K562 (cell line): ENCODE measurements around the gene LPCAT1. TPM values are rescaled to one million over a fixed set of nuclear protein-coding genes. Genes with fewer than 3 reads are reported as not detected.
A peak's percentile ranks its signal among the peaks of the same experiment; 100 is the strongest.

Source experiments
- C11orf30 ChIP-seq: fragments of 450-650 bp; IDR thresholded peaks from 2 replicates; pipeline ENCODE4 v1.6.1; 2016; ENCODE audit warnings: low read depth, mild to moderate bottlenecking
- JUNB ChIP-seq: fragments of 450-650 bp; formaldehyde crosslinking; conservative IDR thresholded peaks from 2 replicates; pipeline ENCODE4 v1.4.0; 2020; ENCODE audit warnings: mild to moderate bottlenecking
- MEIS2 ChIP-seq: fragments of 450-650 bp; IDR thresholded peaks from 2 replicates; pipeline ENCODE4 v1.6.1; 2014; ENCODE audit warnings: mild to moderate bottlenecking; ENCODE audit not compliant: partially characterized antibody
- SREBF2 ChIP-seq: sonication (generic); formaldehyde crosslinking; IDR thresholded peaks from 2 replicates; pipeline ENCODE4 v1.4.0; 2020; ENCODE audit warnings: mild to moderate bottlenecking, missing genetic modification reagents
- polyA plus RNA-seq, 8 experiments: library from polyadenylated mRNA; depleted of rRNA in 4 of 8; stranded (reverse) in 5 of 8; unstranded in 3 of 8; fragments of >200 nt; fragmentation: Nextera tagmentation in 2 of 8; fragmentation: Illumina TruSeq in 1 of 8; extraction: Ambion mirVana in 2 of 8; extraction: Trizol in 1 of 8; gene quantifications; 2 replicates each; pipeline versions ENCODE4 v1.2.1 to v1.2.3, GENCODE V29; 2011 to 2014; ENCODE audit warnings: inconsistent platforms in 1 of 8, missing spikeins in 1 of 8
- total RNA-seq, 7 experiments: library from RNA; depleted of rRNA in 6 of 7; stranded (reverse); fragments of >200 nt in 6 of 7; fragmentation: Illumina TruSeq in 2 of 7; extraction: Trizol in 2 of 7; gene quantifications; 2 replicates each; pipeline versions ENCODE4 v1.2.1 to v1.2.3, GENCODE V29; 2011 to 2021; ENCODE audit warnings: low replicate concordance in 1 of 7
- TF ChIP-seq, protein P1 (sequence below): sonication (generic); formaldehyde crosslinking; IDR thresholded peaks from 2 replicates; pipeline ENCODE4 v1.8.1; 2023; ENCODE audit warnings: mild to moderate bottlenecking, missing genetic modification reagents
- TF ChIP-seq, protein P2 (sequence below): fragments of 250-450 bp; sonication (Bioruptor Pico); IDR thresholded peaks from 2 replicates; pipeline ENCODE4 v1.5.0; 2021

The LPCAT1 gene
- total and polyA plus RNA-seq, 9 of the 15 experiments (the other 6 are each of a cell fraction or from before 2014, with no cell fraction given), result 0.14 to 18.4 (median 13.9) TPM

- TF ChIP-seq, protein P1, sequence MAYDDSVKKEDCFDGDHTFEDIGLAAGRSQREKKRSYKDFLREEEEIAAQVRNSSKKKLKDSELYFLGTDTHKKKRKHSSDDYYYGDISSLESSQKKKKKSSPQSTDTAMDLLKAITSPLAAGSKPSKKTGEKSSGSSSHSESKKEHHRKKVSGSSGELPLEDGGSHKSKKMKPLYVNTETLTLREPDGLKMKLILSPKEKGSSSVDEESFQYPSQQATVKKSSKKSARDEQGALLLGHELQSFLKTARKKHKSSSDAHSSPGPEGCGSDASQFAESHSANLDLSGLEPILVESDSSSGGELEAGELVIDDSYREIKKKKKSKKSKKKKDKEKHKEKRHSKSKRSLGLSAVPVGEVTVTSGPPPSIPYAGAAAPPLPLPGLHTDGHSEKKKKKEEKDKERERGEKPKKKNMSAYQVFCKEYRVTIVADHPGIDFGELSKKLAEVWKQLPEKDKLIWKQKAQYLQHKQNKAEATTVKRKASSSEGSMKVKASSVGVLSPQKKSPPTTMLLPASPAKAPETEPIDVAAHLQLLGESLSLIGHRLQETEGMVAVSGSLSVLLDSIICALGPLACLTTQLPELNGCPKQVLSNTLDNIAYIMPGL (CRISPR knock-in tag), result no peak
- TF ChIP-seq MEIS2 (peak; percentile 42), SREBF2 (no peak), JUNB (CRISPR knock-in tag) (no peak), C11orf30 (peak; percentile 57)
- TF ChIP-seq, protein P2, sequence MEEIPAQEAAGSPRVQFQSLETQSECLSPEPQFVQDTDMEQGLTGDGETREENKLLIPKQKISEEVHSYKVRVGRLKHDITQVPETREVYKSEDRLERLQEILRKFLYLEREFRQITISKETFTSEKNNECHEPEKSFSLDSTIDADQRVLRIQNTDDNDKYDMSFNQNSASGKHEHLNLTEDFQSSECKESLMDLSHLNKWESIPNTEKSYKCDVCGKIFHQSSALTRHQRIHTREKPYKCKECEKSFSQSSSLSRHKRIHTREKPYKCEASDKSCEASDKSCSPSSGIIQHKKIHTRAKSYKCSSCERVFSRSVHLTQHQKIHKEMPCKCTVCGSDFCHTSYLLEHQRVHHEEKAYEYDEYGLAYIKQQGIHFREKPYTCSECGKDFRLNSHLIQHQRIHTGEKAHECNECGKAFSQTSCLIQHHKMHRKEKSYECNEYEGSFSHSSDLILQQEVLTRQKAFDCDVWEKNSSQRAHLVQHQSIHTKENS (CRISPR knock-in tag), result no peak
Observed at GRCh38 chr5:1502046-1502736, 21.6 kb downstream of the LPCAT1 start (continued).
